K562 (cell line): ENCODE results near the gene CPNE8.

Experiments
- CBX5 ChIP-seq: IDR thresholded peaks from 2 replicates; pipeline ENCODE4 v1.6.1; 2014; ENCODE audit warnings: low read depth, borderline replicate concordance
- CEBPB ChIP-seq: fragments of 450-650 bp; IDR thresholded peaks from 2 replicates; pipeline ENCODE4 v1.6.1; 2016; ENCODE audit warnings: missing genetic modification characterization, missing compliant biosample characterization
- CHD1 ChIP-seq: fragments of 200-600 bp; sonication (generic); IDR thresholded peaks from one replicate; pipeline ENCODE4 v1.6.1; 2012; ENCODE audit warnings: mild to moderate bottlenecking, moderate library complexity, low read length, inconsistent platforms
- EP300 ChIP-seq: IDR thresholded peaks from 2 replicates; pipeline ENCODE4 v1.6.1; 2012; ENCODE audit warnings: low read length, improper control_type of control experiment
- EZH2 ChIP-seq: IDR thresholded peaks from 2 replicates; pipeline ENCODE4 v1.6.1; 2012; ENCODE audit warnings: low read depth, mild to moderate bottlenecking, inconsistent platforms, low read length, borderline replicate concordance
- GATAD2B ChIP-seq: fragments of 450-650 bp; IDR thresholded peaks from 2 replicates; pipeline ENCODE4 v1.6.1; 2017; ENCODE audit warnings: mild to moderate bottlenecking, borderline replicate concordance
- HDAC6 ChIP-seq: IDR thresholded peaks from 2 replicates; pipeline ENCODE4 v1.6.1; 2012; ENCODE audit warnings: low read depth, mild to moderate bottlenecking, control low read depth, inconsistent platforms, low read length, moderate library complexity
- ILK ChIP-seq: fragments of 450-650 bp; IDR thresholded peaks from 2 replicates; pipeline ENCODE4 v1.6.1; 2016; ENCODE audit warnings: missing genetic modification characterization, low read depth, mild to moderate bottlenecking, missing compliant biosample characterization, moderate library complexity, borderline replicate concordance
- NFE2 ChIP-seq: IDR thresholded peaks from 2 replicates; pipeline ENCODE4 v1.6.1; 2014; ENCODE audit warnings: antibody characterized with exemption, low read depth
- OTX1 ChIP-seq: fragments of 450-650 bp; formaldehyde crosslinking; IDR thresholded peaks from 2 replicates; pipeline ENCODE4 v1.4.0; 2022; ENCODE audit warnings: mild to moderate bottlenecking
- TCFL5 ChIP-seq: fragments of 250-450 bp; sonication (Bioruptor Pico); conservative IDR thresholded peaks from 2 replicates; pipeline ENCODE4 v1.6.1; 2021; ENCODE audit warnings: mild to moderate bottlenecking, moderate library complexity, matching md5 sums
- TF ChIP-seq, protein P1 (sequence below): sonication (generic); formaldehyde crosslinking; IDR thresholded peaks from 2 replicates; pipeline ENCODE4 v1.8.0; 2022; ENCODE audit warnings: mild to moderate bottlenecking, missing genetic modification reagents
- TF ChIP-seq, protein P2 (sequence below): sonication (generic); formaldehyde crosslinking; IDR thresholded peaks from 2 replicates; pipeline ENCODE4 v1.8.0; 2023; ENCODE audit warnings: mild to moderate bottlenecking, missing genetic modification reagents
- TF ChIP-seq, protein P3 (sequence below): IDR thresholded peaks from 2 replicates; pipeline ENCODE4 v1.6.1; 2016; ENCODE audit warnings: missing genetic modification characterization, missing compliant biosample characterization

DNA sequence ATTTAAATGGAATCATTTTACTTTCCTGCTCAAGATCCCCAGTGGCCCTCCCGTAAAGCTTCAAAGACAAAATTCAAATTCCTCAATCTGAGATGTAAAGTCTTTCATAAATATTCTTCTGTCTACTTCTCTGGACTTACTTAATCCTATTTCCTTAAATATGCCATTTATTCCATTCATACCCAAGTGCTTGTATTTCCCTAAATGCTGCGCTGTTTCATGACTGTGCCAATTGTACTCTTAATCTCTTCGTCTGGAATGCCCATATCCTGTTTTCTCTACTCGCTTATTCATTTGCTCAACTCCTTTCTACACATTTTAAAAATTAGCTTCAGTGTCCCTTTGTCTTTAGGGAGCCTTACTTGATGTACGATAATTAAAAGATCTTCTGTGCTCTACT lies 280.1 kb downstream of the CPNE8 start:
- TF ChIP-seq, protein P1, sequence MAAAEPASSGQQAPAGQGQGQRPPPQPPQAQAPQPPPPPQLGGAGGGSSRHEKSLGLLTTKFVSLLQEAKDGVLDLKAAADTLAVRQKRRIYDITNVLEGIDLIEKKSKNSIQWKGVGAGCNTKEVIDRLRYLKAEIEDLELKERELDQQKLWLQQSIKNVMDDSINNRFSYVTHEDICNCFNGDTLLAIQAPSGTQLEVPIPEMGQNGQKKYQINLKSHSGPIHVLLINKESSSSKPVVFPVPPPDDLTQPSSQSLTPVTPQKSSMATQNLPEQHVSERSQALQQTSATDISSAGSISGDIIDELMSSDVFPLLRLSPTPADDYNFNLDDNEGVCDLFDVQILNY: no peak
- TF ChIP-seq TCFL5 (CRISPR knock-in tag) (no peak), EZH2 (no peak), NFE2 (no peak), HDAC6 (no peak), OTX1 (no peak), EP300 (no peak), CHD1 (no peak), CEBPB (no peak), ILK (tag) (no peak), GATAD2B (no peak), CBX5 (no peak)
- TF ChIP-seq, protein P2, sequence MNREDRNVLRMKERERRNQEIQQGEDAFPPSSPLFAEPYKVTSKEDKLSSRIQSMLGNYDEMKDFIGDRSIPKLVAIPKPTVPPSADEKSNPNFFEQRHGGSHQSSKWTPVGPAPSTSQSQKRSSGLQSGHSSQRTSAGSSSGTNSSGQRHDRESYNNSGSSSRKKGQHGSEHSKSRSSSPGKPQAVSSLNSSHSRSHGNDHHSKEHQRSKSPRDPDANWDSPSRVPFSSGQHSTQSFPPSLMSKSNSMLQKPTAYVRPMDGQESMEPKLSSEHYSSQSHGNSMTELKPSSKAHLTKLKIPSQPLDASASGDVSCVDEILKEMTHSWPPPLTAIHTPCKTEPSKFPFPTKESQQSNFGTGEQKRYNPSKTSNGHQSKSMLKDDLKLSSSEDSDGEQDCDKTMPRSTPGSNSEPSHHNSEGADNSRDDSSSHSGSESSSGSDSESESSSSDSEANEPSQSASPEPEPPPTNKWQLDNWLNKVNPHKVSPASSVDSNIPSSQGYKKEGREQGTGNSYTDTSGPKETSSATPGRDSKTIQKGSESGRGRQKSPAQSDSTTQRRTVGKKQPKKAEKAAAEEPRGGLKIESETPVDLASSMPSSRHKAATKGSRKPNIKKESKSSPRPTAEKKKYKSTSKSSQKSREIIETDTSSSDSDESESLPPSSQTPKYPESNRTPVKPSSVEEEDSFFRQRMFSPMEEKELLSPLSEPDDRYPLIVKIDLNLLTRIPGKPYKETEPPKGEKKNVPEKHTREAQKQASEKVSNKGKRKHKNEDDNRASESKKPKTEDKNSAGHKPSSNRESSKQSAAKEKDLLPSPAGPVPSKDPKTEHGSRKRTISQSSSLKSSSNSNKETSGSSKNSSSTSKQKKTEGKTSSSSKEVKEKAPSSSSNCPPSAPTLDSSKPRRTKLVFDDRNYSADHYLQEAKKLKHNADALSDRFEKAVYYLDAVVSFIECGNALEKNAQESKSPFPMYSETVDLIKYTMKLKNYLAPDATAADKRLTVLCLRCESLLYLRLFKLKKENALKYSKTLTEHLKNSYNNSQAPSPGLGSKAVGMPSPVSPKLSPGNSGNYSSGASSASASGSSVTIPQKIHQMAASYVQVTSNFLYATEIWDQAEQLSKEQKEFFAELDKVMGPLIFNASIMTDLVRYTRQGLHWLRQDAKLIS (CRISPR knock-in tag): no peak
- TF ChIP-seq, protein P3, sequence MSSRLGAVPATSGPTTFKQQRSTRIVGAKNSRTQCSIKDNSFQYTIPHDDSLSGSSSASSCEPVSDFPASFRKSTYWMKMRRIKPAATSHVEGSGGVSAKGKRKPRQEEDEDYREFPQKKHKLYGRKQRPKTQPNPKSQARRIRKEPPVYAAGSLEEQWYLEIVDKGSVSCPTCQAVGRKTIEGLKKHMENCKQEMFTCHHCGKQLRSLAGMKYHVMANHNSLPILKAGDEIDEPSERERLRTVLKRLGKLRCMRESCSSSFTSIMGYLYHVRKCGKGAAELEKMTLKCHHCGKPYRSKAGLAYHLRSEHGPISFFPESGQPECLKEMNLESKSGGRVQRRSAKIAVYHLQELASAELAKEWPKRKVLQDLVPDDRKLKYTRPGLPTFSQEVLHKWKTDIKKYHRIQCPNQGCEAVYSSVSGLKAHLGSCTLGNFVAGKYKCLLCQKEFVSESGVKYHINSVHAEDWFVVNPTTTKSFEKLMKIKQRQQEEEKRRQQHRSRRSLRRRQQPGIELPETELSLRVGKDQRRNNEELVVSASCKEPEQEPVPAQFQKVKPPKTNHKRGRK (tag): no peak
